ENCODE measurements around the gene EYA3. TPM values are rescaled to one million over a fixed set of nuclear protein-coding genes. Genes with fewer than 3 reads are reported as not detected.

Gene EYA3
- total and polyA plus RNA-seq, 2 of the 8 experiments (the other 6 are each of a cell fraction or from before 2014, with no cell fraction given) = 15.0 to 33.9 TPM

GRCh38 chr1:27945020-27945419 lies 143.4 kb downstream of the EYA3 start:
- ChIA-PET CTCF (ENCODE audit: partially characterized antibody) (interaction anchor here (0.6 to 2.9 kb wide), 5 partner anchors 9 to 87 kb away, joined by 3 to 16 read pairs (median 9); no protein-coding TSS in a partner anchor), POLR2A (ENCODE audit: partially characterized antibody) (interaction anchor here (0.6 to 4.9 kb wide), 7 partner anchors 9 to 115 kb away, joined by 3 to 28 read pairs (median 4); partner anchors contain the start of genes PPP1R8, SMPDL3B and XKR8)
- no peaks in the 10 kb centered on the region for H3K9me3 ChIP-seq (ENCODE audit: insufficient read depth in 2 of 2, low read depth in 1 of 2, low read length in 1 of 2)
- H2BK20ac ChIP-seq (ENCODE audit: low read length) = no peak overlapping the region
- no peak overlapping the region for H2BK15ac ChIP-seq (ENCODE audit: low read length)
- H3K27ac ChIP-seq (ENCODE audit: low read depth, low read length) = no peak overlapping the region
- peaks cover 20 to 38% (median 27%) of the 10 kb centered on the region in 4 experiments for H3K36me3 ChIP-seq (ENCODE audit: control insufficient read depth in 2 of 4, insufficient read depth in 4 of 4, low read length in 3 of 4)
- H3K79me2 ChIP-seq (ENCODE audit: control insufficient read depth in 1 of 2, insufficient read depth in 2 of 2, low read length in 2 of 2) = peaks cover 0 to 6% of the 10 kb centered on the region in 2 experiments; a peak in 1 of 4 replicates
- H4K8ac ChIP-seq (ENCODE audit: extremely low read depth, insufficient read depth, low read length) = no peak overlapping the region
- H3K23ac ChIP-seq (ENCODE audit: insufficient read length) = no peak overlapping the region
- H4K91ac ChIP-seq (replicated peaks; ENCODE audit: insufficient read length, low read length) = no peak overlapping the region
- no peak overlapping the region for H2BK5ac ChIP-seq (ENCODE audit: low read depth, low read length)
- H3K4ac ChIP-seq (replicated peaks; ENCODE audit: insufficient read length, low read depth, low read length) = no peak overlapping the region
- FAIRE-seq = no peak
- no peak overlapping the region for H3K18ac ChIP-seq (ENCODE audit: extremely low read depth, low read length)
- H2AFZ ChIP-seq (ENCODE audit: low read length) = no peak overlapping the region
- WGBS, 2 experiments (ENCODE audit: extremely low coverage in 1 of 2, insufficient coverage in 1 of 2, insufficient read length in 1 of 2, insufficient replicate concordance in 2 of 2, low coverage in 1 of 2, low lambda C conversion rate in 2 of 2, missing lambda C conversion rate in 1 of 2) = 93% methylated on average over 5 of the region's 5 CpGs; no CpG with 5 or more reads in 1 of the 2 experiments
- DNase-seq (ENCODE audit: low read depth in 1 of 2, low spot score in 2 of 2) = no peak
- H3K23me2 ChIP-seq (ENCODE audit: low read depth, low read length) = no peaks in the 10 kb centered on the region
- H3K27me3 ChIP-seq (replicated peaks in 1 of 4; ENCODE audit: control insufficient read depth in 3 of 4, extremely low read depth in 1 of 4, insufficient read depth in 3 of 4, low read length in 3 of 4) = no peaks in the 10 kb centered on the region
- no peak overlapping the region for H3K14ac ChIP-seq (ENCODE audit: insufficient read length)
- peaks cover 0 to 10% of the 10 kb centered on the region in 2 experiments for H4K20me1 ChIP-seq (replicated peaks in 1 of 2; ENCODE audit: control insufficient read depth in 1 of 2, insufficient read depth in 2 of 2, low read length in 2 of 2)
- H3K9ac ChIP-seq (replicated peaks in 1 of 4; ENCODE audit: extremely low read depth in 1 of 4, low read depth in 3 of 4, low read length in 3 of 4) = no peak overlapping the region
- no peak overlapping the region for H3K4me2 ChIP-seq (ENCODE audit: insufficient read depth in 1 of 2, low read depth in 2 of 2, low read length in 2 of 2)
- H2AK5ac ChIP-seq (ENCODE audit: low read depth, low read length) = no peak overlapping the region
- peaks cover 10% of the 10 kb centered on the region; the same call in 1 of the 2 replicates for H3K79me1 ChIP-seq (ENCODE audit: low read depth, low read length)
- H2BK12ac ChIP-seq (ENCODE audit: low read depth, low read length) = no peak overlapping the region
- no peak overlapping the region for H3K56ac ChIP-seq (replicated peaks; ENCODE audit: insufficient read length, low read depth, low read length)
- peaks cover 0 to 2% (median under 1%) of the 10 kb centered on the region in 4 experiments; a peak in 1 of 7 replicates for H3K4me1 ChIP-seq (replicated peaks in 1 of 4; ENCODE audit: control insufficient read depth in 3 of 4, insufficient read depth in 4 of 4, low read length in 3 of 4)
- no peak overlapping the region for H2BK120ac ChIP-seq (replicated peaks; ENCODE audit: low read depth, low read length)
- H3K4me3 ChIP-seq (ENCODE audit: extremely low read depth in 1 of 4, insufficient read depth in 2 of 4, low read depth in 3 of 4, low read length in 4 of 4) = no peak overlapping the region
- no peak overlapping the region for H4K5ac ChIP-seq (ENCODE audit: insufficient read length, low read depth, low read length)
- no peak for TF ChIP-seq JUND (IDR thresholded peaks at IDR 0.05; ENCODE audit: low read length)
- no peak for TF ChIP-seq POLR2A (IDR thresholded peaks at IDR 0.05; ENCODE audit: control extremely low read depth in 1 of 2, low read depth in 2 of 2, low read length in 2 of 2)
- TF ChIP-seq MAFK (IDR thresholded peaks at IDR 0.05; ENCODE audit: low read depth, low read length) = no peak
- TF ChIP-seq SRF (IDR thresholded peaks at IDR 0.05; ENCODE audit: low read depth, low read length) = no peak
- no peak for TF ChIP-seq FOSL1 (IDR thresholded peaks at IDR 0.05; ENCODE audit: insufficient read depth, low read depth, low read length)
- TF ChIP-seq CEBPB (IDR thresholded peaks at IDR 0.05; ENCODE audit: low read depth, low read length) = no peak
- no peak for TF ChIP-seq KDM4A (IDR thresholded peaks at IDR 0.05; ENCODE audit: low read depth, low read length, severe bottlenecking)
- TF ChIP-seq TAF7 (optimal IDR thresholded peaks at IDR 0.05; ENCODE audit: borderline replicate concordance, low read depth, low read length) = no peak
- TF ChIP-seq USF2 (IDR thresholded peaks at IDR 0.05; ENCODE audit: low read length) = no peak
- TF ChIP-seq KDM5A (IDR thresholded peaks at IDR 0.05; ENCODE audit: low read length) = no peak
- TF ChIP-seq RBBP5 (IDR thresholded peaks at IDR 0.05; ENCODE audit: borderline replicate concordance, low read depth, low read length) = no peak
- no peak for TF ChIP-seq HDAC2 (IDR thresholded peaks at IDR 0.05; ENCODE audit: borderline replicate concordance in 1 of 2, low read depth in 2 of 2, low read length in 2 of 2)
- no peak for TF ChIP-seq GABPA (IDR thresholded peaks at IDR 0.05; ENCODE audit: borderline replicate concordance, insufficient read depth, low read length)

Measured in H1 (cell line).